Esophagus muscularis mucosa (tissue), 4 donors: ENCODE measurements around the gene PYGM. TPM values are rescaled to one million over a fixed set of nuclear protein-coding genes. Genes with fewer than 3 reads are reported as not detected.
A peak's percentile ranks its signal among the peaks of the same experiment; 100 is the strongest.

Experiments
- DNase-seq: peaks from one replicate; pipeline ENCODE4 v3.0.0-alpha.2; 2017; ENCODE audit errors: extremely low spot score
- H3K27ac ChIP-seq, 4 donors: fragments of 200-600 bp; sonication (generic); replicated peaks in 1 of 4; 1 replicate in 3 of 4; 2 replicates in 1 of 4; pipeline ENCODE4 v1.5.1; 2016 to 2019; ENCODE audit warnings: mild to moderate bottlenecking in 1 of 4
- H3K27me3 ChIP-seq, 4 donors: fragments of 200-600 bp; sonication (generic); one replicate each; pipeline versions ENCODE4 v1.5.1 to v1.6.0; 2016 to 2019
- H3K36me3 ChIP-seq, 4 donors: fragments of 200-600 bp; sonication (generic); one replicate each; pipeline ENCODE4 v1.5.1; 2016 to 2019
- H3K4me1 ChIP-seq, 4 donors: fragments of 200-600 bp; sonication (generic); one replicate each; pipeline ENCODE4 v1.5.1; 2016 to 2019
- H3K4me3 ChIP-seq, 4 donors: fragments of 200-600 bp; sonication (generic); 1 replicate in 2 of 4; 2 replicates in 2 of 4; pipeline ENCODE4 v1.5.1; 2016 to 2019; ENCODE audit warnings: mild to moderate bottlenecking in 4 of 4, moderate library complexity in 1 of 4
- H3K9me3 ChIP-seq, 4 donors: fragments of 200-600 bp; sonication (generic); 1 replicate in 3 of 4; 2 replicates in 1 of 4; pipeline ENCODE4 v1.5.1; 2016 to 2019
- CTCF ChIP-seq, 3 experiments: fragments of 200-600 bp in 2 of 3; fragments of 450-650 bp in 1 of 3; sonication (generic) in 2 of 3; IDR thresholded peaks; one replicate each; pipeline ENCODE4 v1.5.1; 2017 to 2019; ENCODE audit warnings: antibody characterized with exemption in 3 of 3, mild to moderate bottlenecking in 2 of 3, moderate library complexity in 1 of 3
- EP300 ChIP-seq: sonication (generic); formaldehyde crosslinking; IDR thresholded peaks from one replicate; pipeline ENCODE4 v1.6.1; 2017; ENCODE audit warnings: antibody characterized with exemption
- POLR2A ChIP-seq: fragments of 450-650 bp; IDR thresholded peaks from one replicate; pipeline ENCODE4 v1.6.1; 2017; ENCODE audit warnings: antibody characterized with exemption, moderate library complexity, mild to moderate bottlenecking, low read depth
- POLR2AphosphoS5 ChIP-seq, 2 donors: sonication (generic); formaldehyde crosslinking; IDR thresholded peaks; one replicate each; pipeline ENCODE4 v1.6.1; 2017; ENCODE audit warnings: antibody characterized with exemption in 2 of 2
- WGBS: methylation state at CpG from one replicate; pipeline ENCODE4 v1.1.5; 2018; 5-methylcytosine and 5-hydroxymethylcytosine counted together
- intact Hi-C: fragments of 100-400 bp; cut with DNase I; formaldehyde crosslinking; loops from one replicate; pipeline ENCODE4 v1.15.1; 2023
- total RNA-seq, 4 donors: library from RNA; depleted of rRNA; stranded (reverse); fragments of >200 nt; gene quantifications; one replicate each; pipeline versions ENCODE4 v1.1.0 to v1.2.1, GENCODE V29; 2016

The PYGM gene
- total RNA-seq, 4 donors from 2014 or later: 18.4 to 57.2 (median 26.3) TPM

GRCh38 chr11:64724863-64725532, 34.8 kb downstream of the PYGM start:
- Histone ChIP-seq H3K36me3 (peaks cover 0 to 27% (median 21%) of the 10 kb centered on the region in 4 donors), H3K4me3 (no peak overlapping the region), H3K27me3 (peaks cover 0 to 30% (median 7%) of the 10 kb centered on the region in 4 donors), H3K4me1 (peaks cover 6 to 16% (median 12%) of the 10 kb centered on the region in 4 donors), H3K27ac (no peak overlapping the region), H3K9me3 (no peaks in the 10 kb centered on the region)
- intact Hi-C loops: no loop called here
- WGBS: 69% methylated on average over 7 of the region's 7 CpGs
- DNase-seq: no peak
- TF ChIP-seq CTCF (IDR thresholded peaks at IDR 0.05) (no peak), POLR2AphosphoS5 (IDR thresholded peaks at IDR 0.05) (no peak), POLR2A (no peak), EP300 (no peak)

- TF ChIP-seq POLR2AphosphoS5 (IDR thresholded peaks at IDR 0.05): no peak
- no peak for TF ChIP-seq EP300
- no peak for TF ChIP-seq CTCF (IDR thresholded peaks at IDR 0.05)
- TF ChIP-seq POLR2A: no peak
- no peak overlapping the region for H3K27ac ChIP-seq
Measured at GRCh38 chr11:64723907-64724862, 35.6 kb downstream of the PYGM start.

GRCh38 chr11:64723117-64723906, 36.5 kb downstream of the PYGM start, which contains the start of gene NRXN2:
Gene NRXN2, minus strand, starts transcription at chr11:64723197. Its CDS starts 9,498 bp downstream, at chr11:64713699.
- WGBS: 5% methylated on average over 23 of the region's 66 CpGs
- intact Hi-C loops: loop anchor here (1.0 kb wide), 1 partner anchor 35 kb away; no protein-coding TSS in a partner anchor
- peak within 1 kb of the TSS; percentile 69 to 79 (median 76) for H3K27ac ChIP-seq
- peaks cover 0 to 46% (median 9%) of the 10 kb centered on the region in 4 donors for H3K27me3 ChIP-seq
- TF ChIP-seq EP300 (no peak), CTCF (IDR thresholded peaks at IDR 0.05) (peak in 2 of 3 experiments; percentile 91), POLR2AphosphoS5 (IDR thresholded peaks at IDR 0.05) (peak in 1 of 2 donors; percentile 25), POLR2A (no peak)
- peaks cover 6 to 11% (median 9%) of the 10 kb centered on the region in 4 donors for H3K4me1 ChIP-seq
- DNase-seq: no peak
- no peaks in the 10 kb centered on the region for H3K9me3 ChIP-seq
- H3K4me3 ChIP-seq: peak within 1 kb of the TSS; percentile 63 to 82 (median 79)
- H3K36me3 ChIP-seq: peaks cover 0 to 17% (median 11%) of the 10 kb centered on the region in 4 donors

More at GRCh38 chr11:64723907-64724862, 35.6 kb downstream of the PYGM start:
- Histone ChIP-seq H3K4me3 (peak overlapping the region in 1 of 4 donors; percentile 79), H3K9me3 (no peaks in the 10 kb centered on the region), H3K36me3 (peaks cover 0 to 23% (median 19%) of the 10 kb centered on the region in 4 donors), H3K4me1 (peaks cover 6 to 11% (median 9%) of the 10 kb centered on the region in 4 donors), H3K27me3 (peaks cover 0 to 39% (median 7%) of the 10 kb centered on the region in 4 donors)
- DNase-seq: no peak
- WGBS: 61% methylated on average over 8 of the region's 9 CpGs
- intact Hi-C loops: loop anchor here (1.0 kb wide), 1 partner anchor 36 kb away; no protein-coding TSS in a partner anchor
